Transverse colon (tissue), 4 donors: ENCODE data around the gene ANKRD65. TPM values are rescaled to one million over a fixed set of nuclear protein-coding genes. Genes with fewer than 3 reads are reported as not detected.
A peak's percentile ranks its signal among the peaks of the same experiment; 100 is the strongest.

Experiments
- DNase-seq: peaks from one replicate; pipeline ENCODE4 v3.0.0-alpha.2; 2019
- H3K27ac ChIP-seq, 4 donors: fragments of 200-600 bp; sonication (generic); 2 replicates each; pipeline ENCODE4 v1.5.1; 2016 to 2018; ENCODE audit warnings: inconsistent platforms in 4 of 4
- H3K27me3 ChIP-seq: fragments of 200-600 bp; sonication (generic); 2 replicates; pipeline ENCODE4 v1.5.1; 2017; ENCODE audit warnings: inconsistent platforms
- H3K36me3 ChIP-seq, 4 donors: fragments of 200-600 bp; sonication (generic); 2 replicates each; pipeline ENCODE4 v1.5.1; 2017 to 2019; ENCODE audit warnings: inconsistent platforms in 4 of 4
- H3K4me1 ChIP-seq, 4 donors: fragments of 200-600 bp; sonication (generic); 2 replicates each; pipeline ENCODE4 v1.5.1; 2017 to 2020; ENCODE audit warnings: inconsistent platforms in 4 of 4
- H3K4me3 ChIP-seq, 4 donors: fragments of 200-600 bp; sonication (generic); 1 replicate in 1 of 4; 2 replicates in 3 of 4; pipeline versions ENCODE4 v1.5.1 to v1.6.1; 2017 to 2019; ENCODE audit warnings: inconsistent platforms in 4 of 4
- H3K9me3 ChIP-seq, 2 donors: fragments of 200-600 bp; sonication (generic); 2 replicates each; pipeline ENCODE4 v1.5.1; 2017 to 2019; ENCODE audit warnings: inconsistent platforms in 2 of 2
- CTCF ChIP-seq, 5 experiments: fragments of 200-600 bp in 3 of 5; fragments of 450-650 bp in 2 of 5; sonication (generic) in 3 of 5; IDR thresholded peaks; 1 replicate in 2 of 5; 2 replicates in 3 of 5; pipeline ENCODE4 v1.5.1; 2016 to 2017; ENCODE audit warnings: antibody characterized with exemption in 5 of 5, inconsistent platforms in 3 of 5, mild to moderate bottlenecking in 2 of 5, moderate library complexity in 1 of 5
- EP300 ChIP-seq: sonication (generic); formaldehyde crosslinking; IDR thresholded peaks from one replicate; pipeline ENCODE4 v1.6.1; 2017; ENCODE audit warnings: antibody characterized with exemption, low read depth
- POLR2A ChIP-seq: fragments of 450-650 bp; IDR thresholded peaks from one replicate; pipeline ENCODE4 v1.6.1; 2016; ENCODE audit warnings: antibody characterized with exemption, mild to moderate bottlenecking, moderate library complexity
- POLR2AphosphoS5 ChIP-seq, 3 donors: sonication (generic); formaldehyde crosslinking; IDR thresholded peaks; one replicate each; pipeline ENCODE4 v1.6.1; 2016; ENCODE audit warnings: antibody characterized with exemption in 3 of 3
- WGBS, 2 donors: methylation state at CpG; one replicate each; pipeline ENCODE4 v1.1.5; 2018; ENCODE audit warnings: low coverage in 1 of 2; 5-methylcytosine and 5-hydroxymethylcytosine counted together
- in situ Hi-C, 4 donors: fragments of 200-750 bp; cut with MboI; loops; one replicate each; pipeline versions ENCODE4 v1.15.0 to v1.15.1; 2017; ENCODE audit warnings: low sequenced_read_pairs in 3 of 4, low pct_ligation_motif_present in 1 of 4, low pct_unique_long_range_greater_than_20kb in 1 of 4
- intact Hi-C: fragments of 100-400 bp; cut with DNase I; formaldehyde crosslinking; loops from one replicate; pipeline ENCODE4 v1.15.1; 2023; ENCODE audit warnings: low total_unique reads
- total RNA-seq, 4 donors: library from RNA; depleted of rRNA; stranded (reverse); fragments of >200 nt; gene quantifications; one replicate each; pipeline ENCODE4 v1.1.0, GENCODE V29; 2016

ANKRD65 gene
- total RNA-seq, 4 donors from 2014 or later = 0.80 to 4.5 (median 1.9) TPM

DNA sequence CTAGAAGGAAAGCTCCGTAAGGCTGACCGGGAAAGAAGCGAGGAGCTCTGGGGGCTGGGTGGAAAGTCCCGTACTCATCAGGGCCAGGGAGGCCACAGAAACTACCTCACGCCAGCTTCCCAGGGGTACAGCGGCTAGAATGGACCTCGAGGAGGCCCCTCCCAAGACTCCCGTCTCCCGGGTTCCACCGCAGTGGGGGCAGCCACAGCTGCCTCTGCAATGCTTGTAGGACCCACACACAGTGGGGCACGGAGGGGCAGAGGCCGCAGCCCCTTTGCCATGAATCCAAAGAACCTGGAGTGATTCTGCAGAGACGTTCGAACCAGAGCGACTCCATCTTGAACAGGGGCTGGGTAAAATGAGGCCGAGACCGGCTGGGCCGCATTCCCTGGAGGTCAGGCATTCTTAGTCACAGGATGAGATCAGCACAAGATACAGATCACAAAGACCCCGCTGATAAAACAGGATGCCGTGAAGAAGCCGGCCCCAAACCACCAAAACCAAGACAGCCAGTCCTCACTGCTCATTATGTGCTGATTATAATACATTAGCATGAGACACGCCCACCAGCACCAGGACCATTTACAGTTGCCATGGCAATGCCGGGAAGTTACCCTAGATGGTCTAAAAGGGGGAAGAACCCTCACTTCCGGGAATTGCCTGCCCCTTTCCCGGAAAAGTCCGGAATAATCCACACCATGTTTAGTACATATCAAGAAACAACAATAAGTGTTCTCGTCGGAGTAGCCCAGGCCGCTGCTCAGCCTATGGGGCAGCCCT lies 1.6 kb upstream of the ANKRD65 start:
- 61 to 64% methylated on average over 11 to 29 of the region's 29 CpGs for WGBS, 2 donors

GRCh38 chr1:1421907-1422464 lies 910 bp upstream of the ANKRD65 start:
- Histone ChIP-seq H3K4me3 (no peak overlapping the region), H3K27ac (peak overlapping the region in 1 of 4 donors; percentile 4), H3K36me3 (no peaks in the 10 kb centered on the region), H3K27me3 (peaks cover 29% of the 10 kb centered on the region), H3K9me3 (no peaks in the 10 kb centered on the region), H3K4me1 (peaks cover 0 to 15% (median 7%) of the 10 kb centered on the region in 4 donors)
- DNase-seq = no peak
- TF ChIP-seq CTCF (IDR thresholded peaks at IDR 0.05) (no peak), EP300 (no peak), POLR2AphosphoS5 (IDR thresholded peaks at IDR 0.05) (no peak), POLR2A (no peak)
- in situ Hi-C loops = no loop called here
- WGBS, 2 donors = 61 to 79% methylated on average over 3 to 7 of the region's 7 CpGs
- intact Hi-C loops = no loop called here

More for the DNA sequence above, 1.6 kb upstream of the ANKRD65 start:
- Histone ChIP-seq H3K27ac (peak overlapping the region in 1 of 4 donors; percentile 4), H3K4me1 (peaks cover 0 to 17% (median 7%) of the 10 kb centered on the region in 4 donors), H3K27me3 (peaks cover 33% of the 10 kb centered on the region), H3K4me3 (no peak overlapping the region), H3K9me3 (no peaks in the 10 kb centered on the region), H3K36me3 (no peaks in the 10 kb centered on the region)
- TF ChIP-seq POLR2A (no peak), EP300 (no peak), POLR2AphosphoS5 (IDR thresholded peaks at IDR 0.05) (no peak), CTCF (IDR thresholded peaks at IDR 0.05) (no peak)
- no peak for DNase-seq
- intact Hi-C loops = no loop called here
- in situ Hi-C loops = no loop called here

DNA sequence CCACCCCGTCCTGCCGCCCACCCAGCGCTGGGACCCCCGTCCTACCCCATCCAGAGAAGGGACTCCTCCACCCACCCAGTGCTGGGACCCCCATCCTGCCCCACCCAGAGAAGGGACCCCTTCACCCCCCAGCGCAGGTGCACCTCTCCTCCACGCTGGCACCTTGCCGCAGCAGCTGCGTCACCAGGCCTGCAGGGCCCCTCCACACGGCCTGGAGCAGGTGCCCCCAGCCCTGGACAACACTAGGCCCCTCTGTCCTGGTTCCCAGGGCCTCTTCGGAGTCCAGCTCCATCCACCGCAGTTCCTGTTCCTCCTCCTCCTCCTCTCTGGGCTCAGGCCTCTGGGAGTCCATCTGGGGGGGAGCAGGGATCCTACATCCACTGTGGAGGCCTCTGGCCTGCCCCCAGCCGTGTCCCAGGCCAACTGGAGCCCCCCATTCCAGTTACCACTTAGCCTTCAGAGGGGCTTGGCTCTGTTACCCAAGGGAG lies 378 bp downstream of the ANKRD65 start:
- H3K27ac ChIP-seq = peak overlapping the region; percentile 4 to 44 (median 33)
- intact Hi-C loops = no loop called here
- in situ Hi-C loops = no loop called here
- no peaks in the 10 kb centered on the region for H3K36me3 ChIP-seq
- no peaks in the 10 kb centered on the region for H3K9me3 ChIP-seq
- no peak for DNase-seq
- peaks cover 0 to 15% (median 7%) of the 10 kb centered on the region in 4 donors for H3K4me1 ChIP-seq
- WGBS, 2 donors = 72% methylated on average over 9 of the region's 12 CpGs; no CpG with 5 or more reads in 1 of the 2 donors
- TF ChIP-seq EP300 = no peak
- no peak for TF ChIP-seq POLR2A
- TF ChIP-seq CTCF (IDR thresholded peaks at IDR 0.05) = no peak
- no peak for TF ChIP-seq POLR2AphosphoS5 (IDR thresholded peaks at IDR 0.05)
- peaks cover 18% of the 10 kb centered on the region for H3K27me3 ChIP-seq
- H3K4me3 ChIP-seq = peak overlapping the region in 3 of 4 donors; percentile 14 to 36 (median 35)

- DNase-seq = no peak
- in situ Hi-C loops (no loop called here), intact Hi-C loops (no loop called here)
- peak overlapping the region in 3 of 4 donors; percentile 24 to 44 (median 35) for H3K4me3 ChIP-seq
- peaks cover 0 to 15% (median 7%) of the 10 kb centered on the region in 4 donors for H3K4me1 ChIP-seq
- H3K27ac ChIP-seq = peak overlapping the region; percentile 59 to 86 (median 76)
- no peaks in the 10 kb centered on the region for H3K9me3 ChIP-seq
- TF ChIP-seq POLR2AphosphoS5 (IDR thresholded peaks at IDR 0.05) = no peak
- no peak for TF ChIP-seq EP300
- TF ChIP-seq CTCF (IDR thresholded peaks at IDR 0.05) = no peak
- TF ChIP-seq POLR2A = no peak
- 49% methylated on average over 55 of the region's 112 CpGs; no CpG with 5 or more reads in 1 of the 2 donors for WGBS, 2 donors
- H3K27me3 ChIP-seq = peaks cover 14% of the 10 kb centered on the region
- no peaks in the 10 kb centered on the region for H3K36me3 ChIP-seq
Observed at GRCh38 chr1:1419813-1420653, 1.0 kb downstream of the ANKRD65 start.
